Measurements from ENCODE around the gene F5.

Gene F5

DNA sequence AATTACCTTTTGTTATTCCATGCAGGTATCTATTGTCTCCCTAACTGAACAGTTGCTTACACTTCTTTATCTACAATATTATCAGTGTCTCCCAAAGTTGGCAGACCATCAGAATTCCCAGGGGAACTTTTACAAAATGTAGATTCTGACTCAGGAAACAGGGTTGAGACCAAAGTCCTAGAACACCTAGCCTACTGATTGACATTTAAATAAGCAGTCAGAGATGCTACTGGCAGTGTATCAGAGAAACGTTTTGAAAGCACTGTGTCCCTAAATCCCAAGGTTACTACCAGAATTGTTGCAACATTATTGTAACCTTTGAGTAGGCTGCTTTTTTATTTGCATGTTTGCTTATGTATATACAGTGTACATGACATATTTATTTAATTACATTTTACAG is 1.8 kb upstream of the F5 start:
- DNase-seq = no peak

- no peak for DNase-seq
These were observed 250 bp downstream of the F5 start for GRCh38 chr1:169586067-169586394.

DNA sequence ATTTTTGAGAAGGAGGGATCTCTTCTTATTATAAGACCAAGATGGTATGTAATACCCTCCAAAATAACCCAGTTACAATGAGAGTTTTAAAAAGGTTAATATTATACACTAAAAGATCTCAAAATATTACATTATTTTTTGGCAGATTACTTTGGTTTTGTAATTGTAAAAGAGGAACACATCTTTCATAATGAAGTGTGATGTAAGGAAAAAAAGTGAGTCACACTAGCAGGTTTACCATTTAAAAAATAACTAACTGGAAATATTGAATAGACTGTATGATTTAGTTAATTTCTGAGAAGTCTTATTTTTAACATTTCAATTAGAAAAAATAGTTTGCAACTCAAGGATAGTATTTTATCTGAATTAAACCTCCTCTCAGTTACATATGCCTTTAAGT is 1.1 kb downstream of the F5 start:
- no peak for DNase-seq

GRCh38 chr1:169584483-169585144 is 1.7 kb downstream of the F5 start:
- DNase-seq = no peak

- no peak for DNase-seq
These were observed 8.1 kb downstream of the F5 start for GRCh38 chr1:169577981-169578738.

DNA sequence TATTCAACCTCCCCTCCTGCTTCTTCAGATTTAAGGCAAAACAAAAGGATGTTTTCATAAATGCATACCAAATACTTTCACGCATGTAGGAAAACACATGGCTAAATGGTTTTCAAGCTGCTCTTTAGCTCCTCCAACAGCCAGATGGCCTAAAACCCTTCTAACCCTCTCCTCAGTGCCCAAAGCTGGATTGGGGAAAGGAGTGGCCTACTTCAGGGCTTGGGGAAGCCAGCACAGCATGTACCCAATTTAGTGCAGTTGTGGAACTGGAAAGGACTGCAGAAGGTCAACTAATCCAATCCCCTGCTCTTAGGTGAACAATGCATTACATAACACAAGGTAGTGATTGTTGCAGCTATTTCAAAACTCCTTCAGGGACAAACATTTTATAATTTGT is 9.3 kb downstream of the F5 start:
- DNase-seq = no peak

- DNase-seq = no peak
These were observed 9.9 kb downstream of the F5 start for GRCh38 chr1:169576241-169576934.

GRCh38 chr1:169574336-169574735 is 11.9 kb downstream of the F5 start:
- no peak for DNase-seq

GRCh38 chr1:169572187-169572586 is 14.1 kb downstream of the F5 start:
- no peak for DNase-seq

DNA sequence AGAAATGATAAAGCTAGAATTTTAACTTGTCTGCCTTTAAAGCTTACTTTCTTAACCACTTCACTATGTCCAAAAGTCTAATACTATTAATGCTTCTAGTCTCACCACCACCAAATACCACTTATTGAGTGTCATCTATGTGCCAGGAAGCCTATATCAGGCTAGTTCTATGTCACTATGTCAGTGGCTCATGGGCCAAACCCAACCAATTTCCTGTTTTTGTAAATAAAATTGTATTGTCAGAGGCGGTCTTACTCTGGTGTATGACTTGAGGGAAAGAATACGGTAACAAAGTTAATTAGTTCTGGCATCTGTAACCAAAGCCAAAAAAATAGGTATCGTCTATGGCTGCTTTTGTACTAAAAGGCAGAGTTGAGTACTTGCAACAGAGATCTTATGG is 14.8 kb downstream of the F5 start:
- DNase-seq = no peak

GRCh38 chr1:169570172-169570574 is 16.1 kb downstream of the F5 start:
- no peak for DNase-seq

- no peak for DNase-seq
These were observed 17.8 kb downstream of the F5 start for GRCh38 chr1:169568497-169568896.

DNA sequence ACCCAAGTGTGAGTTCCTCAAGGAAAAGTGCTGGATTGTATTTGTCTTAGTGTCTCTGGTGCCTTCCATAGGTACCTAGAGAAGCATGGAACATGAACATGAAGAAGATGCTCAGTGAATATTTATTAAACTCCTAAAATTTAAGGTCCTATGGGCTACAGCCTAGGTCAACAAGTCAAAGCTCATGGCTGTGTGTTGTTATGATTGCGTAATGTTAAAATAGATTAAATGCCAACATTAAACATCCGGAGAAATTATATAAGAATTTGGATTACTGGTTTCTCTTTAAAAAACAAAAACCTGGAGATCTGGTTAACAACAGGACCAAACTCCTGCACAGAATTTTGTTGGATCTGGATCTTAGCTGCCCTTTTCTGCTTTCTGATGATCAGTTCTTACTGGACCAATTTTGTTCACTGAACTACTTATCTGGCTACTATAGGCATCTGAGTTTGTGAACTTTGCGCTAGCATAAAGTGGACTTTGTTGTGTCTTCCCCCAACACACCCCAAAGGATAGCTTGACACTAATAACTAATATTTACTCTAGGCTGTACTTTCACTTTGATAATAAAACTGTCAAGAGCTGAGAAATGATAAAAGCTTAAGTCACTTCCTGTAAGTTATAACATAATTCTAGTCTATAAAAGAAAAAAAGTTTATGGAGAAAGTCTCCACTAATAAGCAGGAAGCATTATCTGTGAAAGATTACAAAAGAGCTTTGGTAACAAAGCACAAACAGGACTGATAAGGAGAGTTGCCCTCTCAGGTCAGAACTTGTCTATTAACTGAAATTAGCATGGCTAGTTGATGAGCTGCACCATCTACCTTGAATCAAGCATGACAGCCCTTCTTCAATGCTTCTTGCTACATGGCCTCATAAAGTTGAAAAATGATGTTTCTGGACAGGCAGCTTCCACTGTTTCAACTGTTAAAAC is 20.7 kb downstream of the F5 start:
- DNase-seq = no peak

GRCh38 chr1:169563650-169564049 is 22.6 kb downstream of the F5 start:
- DNase-seq = no peak

- DNase-seq = no peak
These were observed 23.2 kb downstream of the F5 start for GRCh38 chr1:169563019-169563615.

DNA sequence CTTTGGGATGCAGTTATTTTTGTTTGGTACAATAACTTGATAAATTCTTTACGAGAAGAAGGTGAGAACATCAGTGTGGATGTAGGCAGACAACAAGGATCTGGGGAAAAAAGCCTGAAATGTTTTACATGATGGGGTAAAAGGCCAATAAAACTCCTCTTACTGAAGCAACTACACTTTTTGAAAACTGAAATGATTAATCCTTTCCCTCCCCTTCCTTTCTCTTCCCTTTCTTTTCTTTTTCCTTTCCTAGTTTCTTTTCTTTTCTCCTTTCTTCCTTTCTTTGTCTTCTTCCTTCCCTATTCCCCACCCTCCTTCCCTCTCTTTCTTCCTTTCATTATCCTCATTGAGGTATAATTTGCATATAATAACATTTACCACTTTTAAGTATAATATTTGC is 24.6 kb downstream of the F5 start:
- no peak for DNase-seq

DNA sequence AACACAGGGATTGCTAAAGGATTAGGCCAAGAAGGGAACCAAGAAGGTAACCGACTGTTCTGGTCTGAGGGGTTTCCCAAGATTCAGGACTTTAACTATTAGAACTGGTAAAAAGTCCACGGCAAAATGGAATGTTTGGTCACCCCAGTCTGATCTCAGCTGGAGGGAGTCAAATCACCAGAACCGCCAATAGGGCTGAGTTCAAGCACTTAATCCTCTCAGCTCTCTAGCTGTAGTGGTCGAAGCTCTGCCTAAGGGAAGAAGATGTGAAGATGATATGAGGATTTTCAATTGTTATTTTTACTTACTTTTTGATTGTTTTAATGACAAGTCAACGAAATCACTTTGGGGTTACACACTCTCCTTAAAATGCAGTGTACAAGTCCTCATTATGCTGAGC is 29.1 kb downstream of the F5 start:
- DNase-seq = no peak

- DNase-seq = no peak
These were observed 36.0 kb downstream of the F5 start for GRCh38 chr1:169550294-169550693.

GRCh38 chr1:169548282-169548681 is 38.0 kb downstream of the F5 start:
- no peak for DNase-seq

DNA sequence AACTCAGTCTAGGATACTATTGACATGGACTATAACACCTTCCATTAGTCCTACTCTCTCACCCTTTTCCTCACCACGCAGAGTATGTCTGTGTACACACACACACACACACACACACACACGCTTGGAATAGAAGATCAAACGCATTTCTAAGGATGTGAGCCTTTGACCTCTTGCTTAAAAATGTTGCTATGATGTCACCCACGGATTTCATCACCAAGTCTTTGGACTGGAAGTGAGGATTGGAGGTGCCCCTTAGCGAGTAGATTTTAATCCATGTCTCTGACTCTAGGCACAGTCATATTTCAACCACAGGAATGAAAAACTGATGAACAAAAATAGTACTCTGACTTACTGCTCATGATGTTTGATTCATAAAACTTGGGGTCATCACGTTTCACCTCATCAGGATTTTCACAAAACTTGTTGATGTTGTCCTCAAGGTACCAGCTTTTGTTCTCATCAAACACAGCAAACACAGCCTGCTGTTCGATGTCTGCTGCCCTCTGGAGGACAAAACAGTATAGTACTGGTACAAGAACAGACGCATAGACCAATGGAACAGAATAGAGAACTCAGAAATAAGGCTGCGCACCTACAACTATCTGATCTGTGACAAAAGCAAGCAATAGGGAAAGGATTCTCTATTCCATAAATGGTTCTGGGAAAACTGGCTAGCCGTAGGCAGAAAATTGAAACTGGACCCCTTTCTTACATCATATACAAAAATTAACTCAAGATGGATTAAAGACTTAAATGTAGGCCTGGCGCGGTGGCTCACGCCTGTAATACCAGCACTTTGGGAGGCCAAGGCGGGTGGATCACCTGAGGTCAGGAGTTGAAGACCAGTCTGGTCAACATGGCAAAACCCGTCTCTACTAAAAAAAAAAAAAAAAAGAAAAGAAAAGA is 39.9 kb downstream of the F5 start:
- DNase-seq = peak; percentile 36

GRCh38 chr1:169545472-169545871 is 40.8 kb downstream of the F5 start:
- DNase-seq = no peak
